NCI-H2107 (cell line): ENCODE results near the gene TMEM235.
"Not testable (repeated sequence)": the region's sequence is repeated elsewhere in the genome, so short reads cannot be mapped to it uniquely, and the experiment has no call there.

ENCODE experiments used
- DNase-seq: peaks from one replicate; lab custom pipeline; 2025; lab: John Stamatoyannopoulos, UW

The TMEM235 gene

DNA sequence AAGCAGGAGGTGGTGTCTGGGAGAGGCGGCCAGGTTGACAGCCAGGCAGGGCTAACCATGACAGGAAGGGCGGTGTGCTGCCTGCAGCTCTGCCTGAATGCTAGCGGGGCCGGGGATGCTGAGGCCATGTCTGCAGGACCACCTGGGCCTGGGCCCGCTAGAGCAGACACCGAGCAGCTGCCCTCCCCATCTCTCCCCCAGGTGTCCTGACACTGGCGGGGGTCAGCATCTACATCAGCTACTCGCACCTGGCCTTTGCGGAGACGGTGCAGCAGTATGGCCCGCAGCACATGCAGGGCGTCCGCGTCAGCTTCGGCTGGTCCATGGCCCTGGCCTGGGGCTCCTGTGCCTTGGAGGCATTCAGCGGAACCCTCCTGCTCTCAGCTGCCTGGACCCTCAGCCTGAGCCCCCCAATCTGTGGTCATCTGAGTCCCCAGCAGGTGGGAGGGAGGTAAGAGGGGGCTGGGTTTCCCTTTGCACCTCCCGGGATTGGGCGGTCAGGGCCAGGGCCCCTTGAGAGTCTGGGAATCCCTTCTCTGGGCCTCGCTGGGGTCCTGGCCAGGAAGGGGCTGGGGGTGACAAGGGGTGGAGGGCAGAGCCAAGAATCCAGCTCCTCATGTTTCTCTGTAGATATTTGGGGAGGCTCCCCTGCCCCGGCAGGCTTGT is 7.5 kb downstream of the TMEM235 start:
- DNase-seq: no peak

DNA sequence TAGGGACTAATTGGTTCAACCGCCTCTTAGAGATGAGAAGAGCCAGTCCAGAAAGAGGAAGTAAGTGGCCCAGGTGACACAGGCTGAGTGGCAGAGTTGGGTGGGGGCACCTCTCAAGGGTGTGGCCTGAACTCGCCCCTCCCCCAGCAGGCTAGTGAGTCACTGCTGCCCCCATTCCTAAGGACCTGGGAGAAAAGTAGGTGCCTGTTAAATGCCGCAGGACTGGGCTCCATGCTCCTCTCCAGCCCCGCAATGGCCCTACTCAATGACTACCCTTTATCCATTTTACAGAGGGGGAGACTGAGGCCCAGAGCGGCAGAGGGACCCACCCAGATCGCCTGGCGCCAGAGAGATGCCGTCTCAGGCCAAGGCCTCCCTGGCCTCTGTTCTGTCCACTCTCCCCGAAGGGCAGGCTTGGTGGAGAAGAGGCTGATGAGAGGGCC is 8.1 kb downstream of the TMEM235 start:
- no peak for DNase-seq

DNA sequence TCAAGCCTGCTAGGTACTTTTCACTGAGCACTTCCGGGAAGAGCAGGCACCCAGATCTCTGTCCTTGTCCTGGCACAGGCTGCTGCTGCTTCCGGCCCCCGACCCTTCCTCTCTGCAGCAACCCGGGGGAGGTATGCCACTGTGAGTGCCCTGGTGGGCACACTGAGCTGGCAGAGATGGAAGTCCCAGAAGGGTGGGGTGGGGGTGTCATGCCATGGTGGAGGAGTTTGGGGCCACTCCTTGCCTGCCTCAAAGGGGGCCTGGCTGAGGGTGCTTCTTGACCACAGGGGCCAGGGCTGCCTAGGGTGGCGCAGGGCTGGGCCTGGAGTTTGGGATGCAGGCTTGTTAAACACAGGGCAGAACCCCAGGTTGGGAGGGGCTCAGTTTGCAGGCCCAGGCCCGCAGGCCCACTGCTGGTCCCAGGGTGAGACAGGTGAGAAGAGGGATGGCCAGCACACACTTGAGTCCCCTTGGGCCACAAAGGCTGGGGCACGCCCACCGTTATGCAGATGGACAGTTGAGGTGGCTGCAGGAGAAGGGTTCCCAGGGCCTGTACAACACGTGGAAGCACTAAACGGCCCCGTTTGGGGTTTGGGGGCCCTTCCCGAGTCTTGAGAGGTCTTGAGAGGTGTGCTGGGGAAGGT is 8.7 kb downstream of the TMEM235 start:
- no peak for DNase-seq

DNA sequence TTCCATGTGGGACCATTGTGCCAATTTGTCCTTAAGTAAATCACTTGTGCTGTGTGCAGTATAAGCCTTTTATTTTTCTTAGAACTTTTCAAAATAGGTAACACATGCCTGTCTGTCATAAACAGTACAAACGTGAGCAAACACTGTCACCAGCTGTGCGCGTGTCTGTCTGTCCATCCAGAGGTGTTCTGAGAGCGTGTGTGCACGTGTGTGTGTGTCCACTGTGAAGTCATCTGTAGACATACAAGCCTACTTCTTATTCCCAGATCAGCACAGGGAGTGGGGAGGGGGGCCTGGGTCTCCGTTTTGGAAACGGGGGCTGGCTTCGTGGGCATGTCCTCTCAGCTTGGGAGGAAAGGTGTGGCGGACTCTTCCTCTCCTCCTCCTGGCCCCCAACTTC is 9.4 kb downstream of the TMEM235 start:
- no peak for DNase-seq

DNA sequence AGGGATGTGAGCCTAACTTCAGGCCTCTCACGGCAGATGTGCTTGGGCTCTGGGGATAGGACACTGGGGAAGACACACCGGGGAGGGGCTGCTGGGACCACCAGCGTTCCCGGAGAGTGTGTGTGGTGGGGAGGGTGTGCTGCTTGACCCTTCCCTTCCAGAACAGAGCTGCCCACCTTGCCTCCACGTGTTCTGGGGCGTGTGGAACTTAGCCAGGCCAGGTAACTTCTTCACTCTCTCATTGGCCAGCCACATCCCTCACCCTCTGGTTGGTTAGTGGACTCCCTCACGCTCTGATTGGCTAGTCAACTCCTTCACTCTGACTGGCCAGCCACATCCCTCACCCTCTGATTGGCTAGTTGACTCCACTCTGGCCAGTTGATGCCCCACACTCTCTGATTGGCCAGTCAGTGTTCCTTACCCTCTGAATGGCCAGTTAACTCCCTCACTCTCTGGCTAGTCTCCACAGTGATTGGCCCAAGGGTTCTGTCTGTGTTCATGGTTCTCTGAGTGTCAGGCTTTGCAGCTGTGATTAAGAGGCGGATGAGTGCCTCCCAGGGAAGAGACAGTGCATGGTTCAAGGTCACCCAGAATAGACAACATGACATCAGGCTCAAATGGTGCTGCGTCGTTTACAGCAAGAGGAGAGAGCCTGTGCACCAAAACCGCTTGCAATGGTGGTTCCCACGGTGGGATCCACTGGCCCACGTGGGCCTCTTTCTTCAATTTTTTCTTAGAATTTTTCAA is 10.0 kb downstream of the TMEM235 start:
- DNase-seq: no peak

DNA sequence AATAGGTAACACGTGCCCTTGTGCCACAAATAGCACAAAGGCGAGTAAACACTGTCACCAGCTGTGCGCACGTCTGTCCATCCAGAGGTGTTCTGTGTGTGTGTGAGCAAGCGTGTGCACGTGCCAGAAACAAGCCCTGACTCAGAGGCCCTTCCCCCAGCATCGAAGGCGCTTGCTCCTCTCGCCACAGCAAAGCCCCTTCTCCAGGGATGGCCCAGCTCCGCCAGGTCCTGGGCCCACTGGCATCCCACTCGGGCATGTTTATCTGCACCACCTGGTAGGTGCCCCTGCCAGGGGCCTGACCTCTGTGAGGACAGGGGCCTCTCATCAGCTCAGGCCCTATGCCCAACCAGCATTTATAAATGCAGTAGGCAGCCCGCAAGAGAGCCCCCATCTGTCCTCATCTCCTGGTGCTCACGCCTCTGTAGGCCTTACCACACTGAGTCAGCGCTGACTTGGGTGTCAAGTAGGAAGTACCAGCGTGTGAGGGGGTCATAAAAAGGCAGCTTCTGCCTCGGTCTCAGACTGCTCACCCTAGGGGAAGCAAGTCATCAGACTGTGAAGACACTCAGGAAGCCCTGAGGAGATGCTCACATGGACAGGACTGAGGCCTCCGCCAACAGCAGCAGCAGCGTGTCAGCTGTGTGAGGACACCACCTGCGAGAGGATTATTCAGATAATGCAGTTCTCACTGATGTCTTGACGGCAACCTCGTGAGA is 10.8 kb downstream of the TMEM235 start:
- no peak for DNase-seq

DNA sequence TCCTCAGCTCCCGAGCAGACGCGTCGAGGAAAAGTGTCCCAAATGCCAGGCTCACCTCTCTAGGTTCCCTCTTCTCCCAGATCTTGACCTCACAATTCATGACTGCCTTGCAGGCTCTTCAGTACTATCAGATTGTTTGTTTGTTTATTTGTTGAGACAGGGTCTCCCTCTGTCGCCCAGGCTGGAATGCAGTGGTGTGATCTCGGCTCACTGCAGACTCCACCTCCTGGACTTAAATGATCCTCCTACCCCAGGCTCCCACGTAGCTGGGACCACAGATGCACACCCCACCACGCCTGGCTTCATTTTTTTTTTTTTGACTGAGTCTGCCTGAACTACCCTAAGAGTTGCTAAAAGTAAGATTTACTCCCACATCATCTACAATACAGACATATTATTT is 15.9 kb downstream of the TMEM235 start:
- no peak for DNase-seq

DNA sequence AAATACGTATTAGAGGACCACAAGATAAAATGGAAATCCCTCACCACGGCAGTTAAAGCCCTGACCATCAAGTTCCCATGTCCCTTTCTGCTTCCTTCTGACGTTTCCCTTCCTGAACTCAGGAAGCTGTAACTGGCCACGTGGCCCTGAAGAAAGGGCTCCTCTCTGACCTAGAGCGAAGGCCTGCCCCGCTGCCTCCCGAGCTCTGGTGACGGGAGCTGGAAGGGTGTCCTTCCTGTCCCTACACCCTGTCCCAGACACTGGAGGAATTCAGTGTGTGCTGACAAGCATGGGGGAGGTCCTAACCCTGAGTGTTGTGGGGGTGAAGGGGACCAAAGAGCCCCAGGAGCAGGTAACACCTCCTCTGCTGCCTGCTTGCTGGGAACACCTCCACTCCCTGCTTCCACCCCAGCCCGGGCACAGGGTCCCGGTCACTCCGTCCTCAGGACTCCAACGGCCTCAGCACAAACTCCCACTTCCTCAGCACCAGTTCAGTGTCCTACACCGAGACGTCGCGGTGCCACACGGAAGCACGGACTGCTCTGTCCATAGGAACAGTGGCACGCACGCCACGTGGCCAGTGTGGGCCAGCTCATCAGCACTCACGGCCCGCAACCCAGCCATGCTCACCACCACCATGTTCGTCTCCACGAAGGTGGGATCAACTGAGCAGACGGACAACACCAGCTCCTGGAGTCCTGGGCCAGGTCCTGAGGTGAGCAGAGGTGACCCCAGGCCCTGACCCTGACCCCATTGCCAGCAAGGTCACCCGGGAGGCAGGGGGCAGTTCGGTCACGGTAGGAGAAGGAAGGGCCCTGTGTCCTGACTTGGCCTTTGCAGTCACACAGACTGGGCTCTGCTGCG is 16.9 kb downstream of the TMEM235 start:
- DNase-seq: no peak

DNA sequence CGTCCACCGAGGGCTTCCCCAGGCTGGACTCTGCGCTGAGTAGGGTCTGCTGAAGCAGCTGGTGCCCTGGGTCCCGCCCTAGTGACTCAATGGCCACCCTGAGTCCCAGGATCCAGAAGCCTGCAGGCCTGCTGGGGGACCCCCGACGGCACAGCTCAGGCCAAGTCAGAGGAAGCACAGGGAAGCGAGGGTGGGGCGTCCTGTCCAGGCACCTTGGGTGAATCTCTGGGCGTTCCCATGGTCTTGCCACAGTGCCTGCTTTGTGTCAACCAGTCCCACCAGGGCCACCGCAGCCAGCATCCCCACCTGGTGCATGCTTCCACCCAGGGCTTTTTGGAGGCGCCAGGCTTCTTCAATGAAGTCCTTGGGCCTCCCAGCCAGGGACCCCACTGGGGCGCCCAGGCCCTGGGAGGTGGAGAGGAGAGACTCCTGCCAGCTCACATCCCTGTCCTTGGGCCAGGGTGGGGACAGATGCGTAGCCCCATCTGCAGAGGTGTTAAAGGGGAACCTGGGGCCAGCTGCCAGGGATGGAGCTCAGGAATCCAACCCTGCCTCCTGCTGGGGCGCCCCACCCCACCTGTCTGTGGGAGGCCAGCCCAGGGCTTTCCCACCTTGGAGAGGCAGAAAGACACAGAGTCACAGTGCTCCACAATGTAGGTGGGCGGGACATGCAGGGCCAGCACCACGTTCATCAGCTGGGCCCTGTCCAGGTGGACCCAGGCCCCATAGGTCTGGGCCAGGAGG is 17.8 kb downstream of the TMEM235 start:
- DNase-seq: no peak

DNA sequence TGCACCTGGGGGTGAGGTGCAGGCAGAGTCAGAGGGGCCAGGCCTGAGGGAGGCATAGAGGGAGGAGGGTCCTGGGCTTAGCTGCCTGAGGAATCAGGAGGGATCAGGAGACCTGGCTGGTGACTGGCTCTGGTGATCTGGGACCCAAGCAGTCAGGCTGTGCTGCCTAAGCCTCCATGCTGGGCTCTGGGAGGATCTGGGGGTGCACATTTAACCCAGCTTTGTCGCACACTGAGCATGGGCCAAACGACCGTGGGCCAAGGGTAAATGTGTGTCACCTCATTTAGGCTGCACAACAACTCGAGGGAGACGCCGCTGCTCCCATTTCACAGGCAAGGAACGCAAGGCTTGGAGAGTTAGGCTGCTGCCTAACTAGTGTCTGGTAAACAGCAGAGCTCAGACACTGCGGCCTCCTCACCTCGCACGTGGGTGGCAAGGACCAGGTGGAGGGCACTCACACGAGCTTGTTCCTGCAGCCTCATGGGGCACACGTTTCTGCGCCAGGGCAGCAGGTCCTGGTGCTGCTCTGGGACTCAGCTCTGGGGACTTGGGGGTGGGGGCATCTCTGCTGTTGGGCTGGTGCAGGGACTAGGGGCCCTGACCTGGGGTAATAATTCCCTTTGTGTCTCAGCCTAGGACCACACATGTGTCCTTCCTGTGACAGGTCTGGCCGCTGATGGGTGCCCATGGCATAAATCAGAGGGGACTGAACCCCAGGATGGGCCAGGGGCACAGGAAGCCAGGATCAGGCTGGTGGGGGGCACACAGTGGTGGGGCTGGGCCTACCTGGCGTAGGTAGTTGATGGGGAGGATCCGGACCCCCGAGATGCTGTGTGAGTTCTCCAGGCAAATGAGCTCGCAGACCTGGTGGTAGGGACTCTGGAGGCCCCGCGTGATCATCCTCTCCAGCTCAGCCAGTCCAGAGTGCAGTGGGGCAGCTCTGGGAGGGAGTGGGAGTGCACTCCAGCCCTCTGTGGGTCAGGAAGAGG is 18.7 kb downstream of the TMEM235 start:
- DNase-seq: no peak

DNA sequence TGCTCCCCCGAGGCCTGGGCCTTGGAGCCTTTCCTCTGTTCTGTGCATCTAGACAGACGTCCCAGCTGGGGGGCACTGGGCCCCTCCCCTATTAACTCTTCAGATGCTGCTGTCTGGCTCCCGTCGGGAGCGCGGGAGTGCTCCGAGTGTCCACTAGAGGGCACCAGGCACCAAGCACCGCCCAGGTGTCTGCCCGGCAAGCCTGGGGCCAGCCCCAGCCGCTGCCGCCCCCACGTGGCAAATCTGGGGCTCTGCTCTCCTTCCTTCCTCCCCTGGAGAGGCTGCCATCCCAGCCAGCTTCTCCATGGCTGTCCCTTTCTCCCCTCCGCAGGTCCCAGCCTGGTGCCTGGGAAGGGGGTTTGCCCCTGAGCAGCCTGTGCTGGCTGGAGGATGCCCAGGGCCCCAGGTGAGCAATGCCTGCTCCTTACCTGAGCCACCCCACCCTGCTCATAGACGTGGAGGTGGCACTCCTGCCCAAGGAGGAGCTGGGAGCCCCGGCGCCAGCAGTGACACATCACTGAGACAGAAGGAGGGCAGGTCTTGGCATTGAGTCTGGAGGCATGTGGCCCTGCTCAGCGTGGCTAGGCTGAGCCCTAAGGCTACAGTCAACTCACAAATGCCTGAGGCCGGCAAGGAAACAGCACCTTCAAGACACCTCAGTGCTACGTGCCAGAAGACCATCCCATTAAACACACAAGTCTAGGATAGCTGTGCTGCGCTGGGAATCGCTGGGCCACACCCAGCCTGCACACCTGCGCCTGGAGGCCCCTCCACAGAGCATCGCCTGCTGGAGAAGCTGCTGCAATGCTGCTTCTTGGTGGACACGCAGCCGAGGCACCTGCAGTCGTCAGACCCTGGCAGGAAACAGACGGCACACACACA is 19.7 kb downstream of the TMEM235 start:
- peak; percentile 63 for DNase-seq

DNA sequence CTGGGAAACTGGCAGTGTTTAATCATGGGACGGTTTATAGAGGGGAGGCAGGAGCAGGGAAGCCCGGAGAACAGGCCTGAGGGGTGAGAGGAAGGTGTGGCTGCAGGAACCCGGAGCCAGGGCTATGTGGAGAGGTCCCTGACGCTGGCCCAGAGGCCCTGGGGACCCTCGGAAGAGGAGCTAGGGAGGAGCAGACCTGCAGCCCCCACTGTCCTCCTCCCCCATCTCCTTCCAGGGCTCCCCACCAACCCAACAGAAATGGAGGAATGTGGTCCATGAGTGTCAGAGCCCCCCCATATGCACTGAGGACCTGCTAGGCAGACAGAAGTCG is 20.3 kb downstream of the TMEM235 start:
- DNase-seq: no peak

DNA sequence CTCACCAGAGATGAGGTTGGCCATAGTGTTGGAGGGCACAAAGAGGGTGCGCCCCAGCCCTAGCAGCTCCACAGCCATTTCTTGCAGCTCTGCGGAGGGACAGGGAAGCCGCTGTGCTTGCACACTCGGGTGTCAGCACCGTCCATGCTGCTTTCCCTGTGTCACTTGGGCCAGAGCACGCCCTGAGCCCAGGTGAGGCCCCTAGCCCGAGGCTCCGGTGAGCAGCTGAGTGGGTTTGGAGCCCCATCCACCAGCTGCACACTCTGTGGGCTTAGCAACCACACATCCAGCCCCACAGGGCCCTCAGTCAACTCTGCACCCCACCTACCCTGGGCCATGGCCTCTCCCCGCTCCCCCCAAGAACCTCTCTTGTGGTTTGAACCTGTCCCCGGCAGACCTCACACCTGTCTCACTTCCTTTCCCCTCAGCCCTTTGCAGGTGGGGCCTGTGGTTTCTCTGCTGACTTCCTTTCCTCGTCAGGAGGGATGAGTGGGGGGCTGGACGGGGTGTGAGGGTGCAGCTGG is 20.7 kb downstream of the TMEM235 start:
- DNase-seq: no peak

DNA sequence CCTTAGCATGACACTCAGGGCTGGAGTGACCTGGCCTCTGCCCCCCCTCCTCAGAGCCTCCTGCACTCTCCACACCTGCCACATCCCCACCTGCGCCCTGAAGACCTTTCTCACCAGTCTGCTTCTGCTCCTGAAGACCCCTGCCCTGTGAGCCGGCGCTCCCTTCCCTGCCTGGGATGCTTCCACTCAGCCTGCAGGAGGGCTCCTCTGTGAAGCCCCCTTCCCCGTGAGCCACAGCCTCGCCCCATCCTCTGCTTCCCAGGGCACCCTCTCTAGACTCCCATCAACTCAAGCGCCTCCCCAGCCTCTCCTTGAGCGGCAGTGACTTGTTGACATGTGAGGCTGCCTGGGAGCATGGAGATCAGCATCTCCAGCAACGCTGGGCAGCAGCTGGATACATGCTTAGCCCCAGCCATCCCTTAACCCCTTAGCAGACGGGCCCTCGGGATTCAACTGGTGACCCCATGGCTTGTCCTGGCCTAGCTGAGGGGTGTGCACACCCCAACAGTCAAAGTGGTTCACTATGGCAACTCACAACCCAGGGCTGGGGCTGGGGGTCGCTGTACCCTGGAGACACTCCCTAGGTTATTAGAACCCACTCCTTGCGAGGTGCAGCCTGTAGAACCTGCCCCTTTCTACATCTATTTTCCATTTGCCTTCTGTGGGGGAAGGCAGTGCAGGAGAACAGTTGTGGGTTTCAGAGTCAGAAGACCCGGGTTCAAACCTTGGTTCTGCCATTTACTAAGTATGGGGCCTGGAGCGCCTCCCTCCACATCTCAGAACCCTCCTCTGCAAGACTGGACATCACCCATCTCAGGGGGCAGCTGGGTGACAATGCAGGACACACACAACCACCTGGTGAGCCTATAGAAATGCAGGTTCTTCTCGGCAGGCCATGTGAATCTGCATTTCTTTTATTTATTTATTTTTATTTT is 21.5 kb downstream of the TMEM235 start:
- no peak for DNase-seq

DNA sequence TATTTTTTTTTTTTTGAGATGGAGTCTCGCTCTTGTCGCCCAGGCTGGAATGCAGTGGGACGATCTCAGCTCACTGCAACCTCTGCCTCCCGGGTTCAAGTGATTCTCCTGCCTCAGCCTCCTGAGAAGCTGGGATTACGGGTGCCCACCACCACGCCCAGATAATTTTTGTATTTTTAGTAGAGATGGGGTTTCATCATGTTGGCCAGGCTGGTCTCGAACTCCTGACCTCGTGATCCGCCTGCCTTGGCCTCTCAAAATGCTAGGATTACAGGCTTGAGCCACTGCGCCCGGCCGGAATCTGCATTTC is 22.2 kb downstream of the TMEM235 start:
- not testable (repeated sequence) for DNase-seq

DNA sequence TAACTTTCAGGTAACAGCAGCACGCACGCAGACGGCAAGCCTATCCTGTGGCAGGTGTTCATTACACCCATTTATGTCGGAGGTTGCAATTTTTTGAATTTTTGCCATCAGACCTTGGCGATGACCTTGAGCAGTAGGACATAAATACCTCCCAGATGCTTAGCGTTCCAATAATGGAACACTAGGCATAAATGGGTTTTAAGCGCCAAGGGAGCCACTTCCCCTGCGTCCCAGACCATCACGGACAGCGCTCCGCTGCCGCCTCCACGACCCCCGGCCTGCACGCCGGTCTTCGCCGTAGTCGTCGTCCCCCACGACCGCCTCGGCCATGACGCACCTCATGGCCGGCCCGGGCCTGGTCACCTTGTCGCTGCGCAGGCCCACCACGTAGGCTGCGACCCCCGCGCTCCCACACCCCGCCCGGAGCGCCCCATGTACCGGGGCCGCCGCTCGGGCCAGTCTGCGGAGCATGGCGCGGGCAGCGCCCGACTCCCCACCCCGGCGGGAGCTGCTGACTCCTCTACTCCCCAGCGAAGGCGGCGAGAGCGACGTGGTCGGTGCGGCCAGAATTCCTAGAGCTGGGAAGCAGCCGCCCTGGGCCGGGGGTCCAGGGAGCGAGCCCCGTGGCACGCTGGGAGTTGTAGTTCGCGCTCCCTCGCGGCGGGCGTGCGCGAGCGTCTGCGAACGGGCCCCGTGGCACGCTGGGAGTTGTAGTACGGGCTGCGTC is 22.7 kb downstream of the TMEM235 start:
- DNase-seq: peak; percentile 77
